SK-N-SH (cell line): ENCODE results near the gene IBTK.
A peak's percentile ranks its signal among the peaks of the same experiment; 100 is the strongest.

ENCODE experiments used
- CTCF ChIP-seq: fragments of 200-600 bp; sonication (generic); IDR thresholded peaks from 2 replicates; pipeline ENCODE4 v1.6.1; 2017; ENCODE audit warnings: antibody characterized with exemption, mild to moderate bottlenecking, moderate library complexity
- EP300 ChIP-seq, 2 experiments: IDR thresholded peaks; 2 replicates each; pipeline versions ENCODE4 v1.4.0 to v1.6.1; 2012; ENCODE audit warnings: borderline replicate concordance in 1 of 2, low read depth in 1 of 2, low read length in 1 of 2
- FOXM1 ChIP-seq: IDR thresholded peaks from 2 replicates; pipeline ENCODE4 v1.4.0; 2012; ENCODE audit warnings: low read depth, mild to moderate bottlenecking
- PBX3 ChIP-seq: IDR thresholded peaks from 2 replicates; pipeline ENCODE4; 2012
- POLR2AphosphoS5 ChIP-seq: IDR thresholded peaks from 2 replicates; pipeline ENCODE4 v1.6.1; 2012; ENCODE audit warnings: low read depth, low read length
- SIN3A ChIP-seq: IDR thresholded peaks from 2 replicates; pipeline ENCODE4 v1.6.1; 2012; ENCODE audit warnings: low read depth, mild to moderate bottlenecking, low read length, moderate library complexity, borderline replicate concordance
- SMC3 ChIP-seq: IDR thresholded peaks from 2 replicates; pipeline ENCODE4 v1.6.1; 2012; ENCODE audit warnings: low read depth, low read length, improper control_type of control experiment
- TAF1 ChIP-seq: IDR thresholded peaks from 2 replicates; pipeline ENCODE4 v1.6.1; 2012; ENCODE audit warnings: low read depth, mild to moderate bottlenecking, low read length, moderate library complexity, borderline replicate concordance
- TEAD4 ChIP-seq: IDR thresholded peaks from 2 replicates; pipeline ENCODE4 v1.4.0; 2012; ENCODE audit warnings: mild to moderate bottlenecking, borderline replicate concordance; ENCODE audit not compliant: insufficient read depth
- ZBTB33 ChIP-seq: IDR thresholded peaks from 2 replicates; pipeline ENCODE4 v1.4.0; 2012; ENCODE audit warnings: low read depth, borderline replicate concordance

DNA sequence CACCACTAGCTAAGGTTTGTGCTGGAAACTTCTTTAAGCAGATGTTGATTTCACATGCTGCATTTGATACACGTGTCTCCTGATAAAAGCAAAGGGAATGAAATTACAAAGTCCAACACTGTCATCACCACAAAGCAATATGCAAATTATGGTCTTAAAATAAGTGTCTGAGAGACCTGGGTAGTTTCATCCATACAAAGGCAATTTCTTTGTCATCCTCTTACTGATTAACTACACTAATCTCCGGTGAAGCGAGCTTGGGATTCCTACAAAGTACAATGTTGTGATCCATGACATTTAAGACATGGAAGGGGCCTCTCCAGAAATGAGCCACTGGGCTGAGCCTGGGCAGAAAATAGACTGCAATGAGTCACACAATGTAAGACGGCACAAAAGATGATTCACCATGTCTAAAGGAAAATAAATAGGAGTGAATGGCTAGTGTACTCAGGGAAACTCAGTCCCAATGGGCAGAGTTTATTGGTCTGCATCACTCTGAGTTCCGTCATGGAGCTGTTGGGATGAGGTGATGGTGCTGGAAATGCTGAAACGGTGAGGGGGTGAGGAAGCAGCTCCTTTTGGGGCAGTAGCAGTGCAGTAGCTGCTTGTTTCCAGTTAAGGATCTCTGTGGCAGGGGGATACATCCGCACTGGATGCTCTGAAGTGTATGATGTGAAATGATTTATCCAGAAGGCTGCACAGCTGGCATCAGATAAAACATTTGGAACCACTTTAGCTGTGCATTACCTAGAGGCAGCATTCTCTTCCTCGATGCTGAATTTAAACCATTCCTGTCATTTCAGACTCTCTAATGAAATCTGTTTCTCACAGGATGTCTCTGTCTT, 103.3 kb downstream of the IBTK start:
- no peak for TF ChIP-seq CTCF
- no peak for TF ChIP-seq SIN3A
- peak; percentile 41 to 90; a peak in 2 of 4 replicates for TF ChIP-seq EP300 (IDR thresholded peaks at IDR 0.05; ENCODE audit: borderline replicate concordance in 1 of 2, low read depth in 1 of 2, low read length in 1 of 2)
- TF ChIP-seq SMC3 = no peak
- TF ChIP-seq TAF1 = no peak
- TF ChIP-seq FOXM1 = 0 out of 2 replicates have a peak, but pooled peaks have one; percentile 33
- peak; percentile 62 for TF ChIP-seq PBX3
- no peak for TF ChIP-seq ZBTB33
- peak; percentile 67 for TF ChIP-seq POLR2AphosphoS5
- TF ChIP-seq TEAD4 = no peak
